Measurements from ENCODE around the gene LRRC42. TPM values are rescaled to one million over a fixed set of nuclear protein-coding genes. Genes with fewer than 3 reads are reported as not detected.
"Not testable (repeated sequence)": the region's sequence is repeated elsewhere in the genome, so short reads cannot be mapped to it uniquely, and the experiment has no call there.

Gene LRRC42
- total RNA-seq, 4 donors from 2014 or later: 11.4 to 17.8 (median 14.6) TPM

- in situ Hi-C loops (cut with MboI; ENCODE audit: low sequenced_read_pairs in 4 of 4) (loop anchor here in 1 of 4 donors (10.0 kb wide), 1 partner anchor 113 kb away; no protein-coding TSS in a partner anchor), intact Hi-C loops (cut with DNase I; ENCODE audit: low total_unique reads) (no loop called here)
- no peak overlapping the region for H3K27ac ChIP-seq
- no peaks in the 10 kb centered on the region for H3K27me3 ChIP-seq
- no peaks in the 10 kb centered on the region for H3K9me3 ChIP-seq
- H3K4me1 ChIP-seq: no peaks in the 10 kb centered on the region
- DNase-seq: no peak
- TF ChIP-seq, protein P1, sequence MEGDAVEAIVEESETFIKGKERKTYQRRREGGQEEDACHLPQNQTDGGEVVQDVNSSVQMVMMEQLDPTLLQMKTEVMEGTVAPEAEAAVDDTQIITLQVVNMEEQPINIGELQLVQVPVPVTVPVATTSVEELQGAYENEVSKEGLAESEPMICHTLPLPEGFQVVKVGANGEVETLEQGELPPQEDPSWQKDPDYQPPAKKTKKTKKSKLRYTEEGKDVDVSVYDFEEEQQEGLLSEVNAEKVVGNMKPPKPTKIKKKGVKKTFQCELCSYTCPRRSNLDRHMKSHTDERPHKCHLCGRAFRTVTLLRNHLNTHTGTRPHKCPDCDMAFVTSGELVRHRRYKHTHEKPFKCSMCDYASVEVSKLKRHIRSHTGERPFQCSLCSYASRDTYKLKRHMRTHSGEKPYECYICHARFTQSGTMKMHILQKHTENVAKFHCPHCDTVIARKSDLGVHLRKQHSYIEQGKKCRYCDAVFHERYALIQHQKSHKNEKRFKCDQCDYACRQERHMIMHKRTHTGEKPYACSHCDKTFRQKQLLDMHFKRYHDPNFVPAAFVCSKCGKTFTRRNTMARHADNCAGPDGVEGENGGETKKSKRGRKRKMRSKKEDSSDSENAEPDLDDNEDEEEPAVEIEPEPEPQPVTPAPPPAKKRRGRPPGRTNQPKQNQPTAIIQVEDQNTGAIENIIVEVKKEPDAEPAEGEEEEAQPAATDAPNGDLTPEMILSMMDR (IDR thresholded peaks at IDR 0.05 in 4 of 5, conservative IDR thresholded peaks at IDR 0.05 in 1 of 5): no peak
- no peak for TF ChIP-seq POLR2A (IDR thresholded peaks at IDR 0.05)
- H3K36me3 ChIP-seq: peaks cover 2 to 68% of the 10 kb centered on the region in 2 donors
- ATAC-seq: no peak
- no peak overlapping the region for H3K4me3 ChIP-seq
Measured at GRCh38 chr1:53968125-53968513, 22.0 kb downstream of the LRRC42 start.

DNA sequence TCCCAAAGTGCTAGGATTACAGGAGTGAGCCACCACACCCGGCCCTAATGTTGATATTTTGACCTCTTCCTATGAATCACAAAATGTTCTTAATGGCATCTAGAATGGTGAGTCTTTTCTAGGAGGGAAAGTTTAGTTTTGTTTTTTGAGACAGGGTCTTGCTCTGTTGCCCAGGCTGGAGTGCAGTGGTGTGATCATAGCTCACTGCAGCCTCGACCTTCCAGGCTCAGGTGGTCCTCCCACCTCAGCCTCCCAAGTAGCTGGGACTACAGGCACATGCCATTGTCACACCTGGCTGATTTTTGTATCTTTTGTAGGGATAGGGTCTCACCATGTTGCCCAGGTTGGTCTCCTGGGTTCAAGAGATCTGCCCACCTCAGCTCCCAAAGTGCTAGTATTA lies 23.2 kb downstream of the LRRC42 start:
- H3K4me3 ChIP-seq; H3K4me1 ChIP-seq; ATAC-seq; DNase-seq; H3K27ac ChIP-seq; H3K9me3 ChIP-seq; intact Hi-C loops (cut with DNase I; ENCODE audit: low total_unique reads); H3K27me3 ChIP-seq: not testable (repeated sequence)
- peaks cover 0 to 56% of the 10 kb centered on the region in 2 donors for H3K36me3 ChIP-seq
- in situ Hi-C loops (cut with MboI; ENCODE audit: low sequenced_read_pairs in 4 of 4): loop anchor here in 1 of 4 donors (10.0 kb wide), 1 partner anchor 115 kb away; no protein-coding TSS in a partner anchor

- Histone ChIP-seq H3K27me3 (no peaks in the 10 kb centered on the region), H3K27ac (no peak overlapping the region), H3K4me3 (no peak overlapping the region), H3K9me3 (no peaks in the 10 kb centered on the region), H3K36me3 (peaks cover 0 to 40% of the 10 kb centered on the region in 2 donors), H3K4me1 (no peaks in the 10 kb centered on the region)
- in situ Hi-C loops (cut with MboI; ENCODE audit: low sequenced_read_pairs in 4 of 4): no loop called here
- intact Hi-C loops (cut with DNase I; ENCODE audit: low total_unique reads): no loop called here
- no peak for TF ChIP-seq POLR2A (IDR thresholded peaks at IDR 0.05)
- TF ChIP-seq, protein P1 (IDR thresholded peaks at IDR 0.05 in 4 of 5, conservative IDR thresholded peaks at IDR 0.05 in 1 of 5): no peak
- DNase-seq: no peak
- no peak for ATAC-seq
Measured at GRCh38 chr1:53971718-53972117, 25.6 kb downstream of the LRRC42 start.

- no peak overlapping the region for H3K27ac ChIP-seq
Measured at GRCh38 chr1:53975861-53976260, 29.7 kb downstream of the LRRC42 start.

GRCh38 chr1:53979712-53980450 lies 33.7 kb downstream of the LRRC42 start:
- in situ Hi-C loops (cut with MboI; ENCODE audit: low sequenced_read_pairs in 4 of 4): no loop called here
- no peak overlapping the region for H3K4me3 ChIP-seq

More at GRCh38 chr1:53975861-53976260, 29.7 kb downstream of the LRRC42 start:
- Histone ChIP-seq H3K36me3 (peaks cover 0 to 2% of the 10 kb centered on the region in 2 donors), H3K27me3 (no peaks in the 10 kb centered on the region), H3K4me1 (no peaks in the 10 kb centered on the region), H3K9me3 (no peaks in the 10 kb centered on the region), H3K4me3 (no peak overlapping the region)
- intact Hi-C loops (cut with DNase I; ENCODE audit: low total_unique reads) (no loop called here), in situ Hi-C loops (cut with MboI; ENCODE audit: low sequenced_read_pairs in 4 of 4) (no loop called here)
- ATAC-seq (no peak), DNase-seq (no peak)
- no peak for TF ChIP-seq POLR2A (IDR thresholded peaks at IDR 0.05)
- TF ChIP-seq, protein P1 (IDR thresholded peaks at IDR 0.05 in 4 of 5, conservative IDR thresholded peaks at IDR 0.05 in 1 of 5): no peak

More at GRCh38 chr1:53979712-53980450, 33.7 kb downstream of the LRRC42 start:
- no peak for TF ChIP-seq POLR2A (IDR thresholded peaks at IDR 0.05)
- TF ChIP-seq, protein P1 (IDR thresholded peaks at IDR 0.05 in 4 of 5, conservative IDR thresholded peaks at IDR 0.05 in 1 of 5): no peak
- H3K4me1 ChIP-seq: no peaks in the 10 kb centered on the region
- H3K36me3 ChIP-seq: no peaks in the 10 kb centered on the region
- ATAC-seq (no peak), DNase-seq (no peak)
- intact Hi-C loops (cut with DNase I; ENCODE audit: low total_unique reads): no loop called here
- no peaks in the 10 kb centered on the region for H3K27me3 ChIP-seq
- no peaks in the 10 kb centered on the region for H3K9me3 ChIP-seq
- H3K27ac ChIP-seq: no peak overlapping the region
